Panc1 (cell line): ENCODE results near the gene IL22RA1. TPM values are rescaled to one million over a fixed set of nuclear protein-coding genes. Genes with fewer than 3 reads are reported as not detected.

Experiments used
- ATAC-seq: fragments of 200-7000 bp; cut with Tn5 transposase; 2 replicates; pipeline ENCODE4 v1.9.1; 2020; ENCODE audit warnings: mild to moderate bottlenecking, moderate library complexity
- BruUV-seq: library from RNA; stranded (reverse); fragments of 400-500 nt; replicated peaks from 2 replicates; lab custom pipeline; 2021; lab: Mats Ljungman, UMichigan
- CTCF ChIA-PET: fragments of 300-600 bp; sonication (Branson Sonifier 250); formaldehyde crosslinking; loops from one replicate; lab custom pipeline; 2022; ENCODE audit warnings: antibody characterized with exemption; lab: Charles Lee
- POLR2A ChIA-PET: fragments of 300-600 bp; sonication (Branson Sonifier 250); formaldehyde crosslinking; loops from one replicate; lab custom pipeline; 2022; ENCODE audit warnings: antibody characterized with exemption; lab: Charles Lee
- DNase-seq: peaks from one replicate; pipeline ENCODE4 v3.0.0-alpha.2; 2010; ENCODE audit warnings: low read depth, low spot score
- H3K27ac ChIP-seq: 2 replicates; pipeline ENCODE4 v1.5.1; 2011; ENCODE audit warnings: mild to moderate bottlenecking, low read length, inconsistent platforms
- H3K27me3 ChIP-seq: fragments of 200-500 bp; sonication (Bioruptor generic); 2 replicates; pipeline ENCODE4 v1.6.0; 2014; ENCODE audit warnings: low read length, inconsistent platforms; ENCODE audit not compliant: control insufficient read depth, insufficient read depth
- H3K36me3 ChIP-seq: fragments of 200-500 bp; sonication (Bioruptor generic); 2 replicates; pipeline ENCODE4 v1.5.1; 2014; ENCODE audit warnings: inconsistent platforms, mild to moderate bottlenecking, low read length, moderate library complexity; ENCODE audit not compliant: control insufficient read depth, insufficient read depth
- H3K4me1 ChIP-seq: 2 replicates; pipeline ENCODE4 v1.5.1; 2011; ENCODE audit warnings: inconsistent platforms, mild to moderate bottlenecking, low read length, moderate library complexity; ENCODE audit not compliant: control insufficient read depth, insufficient read depth
- H3K4me3 ChIP-seq, 2 experiments: 2 replicates each; pipeline ENCODE4 v1.5.1; 2011 to 2012; ENCODE audit warnings: low read depth in 2 of 2, low read length in 2 of 2, mild to moderate bottlenecking in 2 of 2, inconsistent platforms in 1 of 2, moderate library complexity in 1 of 2
- H3K9me3 ChIP-seq: fragments of 200-500 bp; sonication (Bioruptor generic); 2 replicates; pipeline ENCODE4 v1.5.1; 2014; ENCODE audit warnings: low read depth, mild to moderate bottlenecking, inconsistent platforms, low read length, moderate library complexity; ENCODE audit not compliant: control insufficient read depth, insufficient read depth
- CTCF ChIP-seq: fragments of 450-650 bp; IDR thresholded peaks from 2 replicates; pipeline ENCODE4 v1.5.1; 2017; ENCODE audit warnings: mild to moderate bottlenecking
- POLR2AphosphoS5 ChIP-seq: IDR thresholded peaks from 2 replicates; pipeline ENCODE4 v1.6.1; 2012; ENCODE audit warnings: mild to moderate bottlenecking, low read depth, low read length, moderate library complexity
- REST ChIP-seq, 2 experiments: IDR thresholded peaks; 2 replicates each; pipeline ENCODE4 v1.6.1; 2011 to 2012; ENCODE audit warnings: low read depth in 2 of 2, control low read depth in 1 of 2, low read length in 1 of 2, mild to moderate bottlenecking in 1 of 2, moderate library complexity in 1 of 2; ENCODE audit not compliant: insufficient read depth in 1 of 2
- SIN3A ChIP-seq: IDR thresholded peaks from 2 replicates; pipeline ENCODE4 v1.6.1; 2012; ENCODE audit warnings: low read depth, mild to moderate bottlenecking, low read length, moderate library complexity, borderline replicate concordance; ENCODE audit not compliant: insufficient read depth
- TCF7L2 ChIP-seq: IDR thresholded peaks from 2 replicates; pipeline ENCODE4 v1.6.1; 2011; ENCODE audit warnings: mild to moderate bottlenecking, low read depth, low read length, inconsistent platforms
- in situ Hi-C: cut with HindIII; loops from 2 replicates; pipeline ENCODE4 v1.10.0; 2016; ENCODE audit warnings: low sequenced_read_pairs, low pct_unique_long_range_greater_than_20kb
- intact Hi-C: fragments of 100-400 bp; cut with micrococcal nuclease; formaldehyde crosslinking; loops from one replicate; pipeline ENCODE4 v1.10.0; 2022; ENCODE audit not compliant: unreplicated experiment
- total RNA-seq: library from RNA; stranded (reverse); gene quantifications from one replicate; pipeline ENCODE4 v1.2.1, GENCODE V29; 2021; ENCODE audit not compliant: unreplicated experiment

The IL22RA1 gene
- total RNA-seq, 1 experiment from 2014 or later = 1.1 TPM

GRCh38 chr1:24075590-24075854, 67.4 kb downstream of the IL22RA1 start:
- BruUV-seq = no TSS peak
- POLR2A ChIA-PET = no interaction called here
- no peak for DNase-seq
- TF ChIP-seq TCF7L2 (no peak), CTCF (no peak), POLR2AphosphoS5 (no peak), REST (IDR thresholded peaks at IDR 0.05; ENCODE audit: insufficient read depth in 1 of 2, low read depth in 2 of 2, low read length in 1 of 2) (no peak)
- intact Hi-C loops = no loop called here
- H3K27ac ChIP-seq = no peak overlapping the region
- no peak overlapping the region for H3K4me3 ChIP-seq
- H3K27me3 ChIP-seq = no peaks in the 10 kb centered on the region
- H3K4me1 ChIP-seq = peaks cover 8% of the 10 kb centered on the region; the same call in 1 of the 2 replicates
- ATAC-seq = no peak
- H3K36me3 ChIP-seq = no peaks in the 10 kb centered on the region
- no peaks in the 10 kb centered on the region for H3K9me3 ChIP-seq
- CTCF ChIA-PET = interaction anchor here (1.2 kb wide), 1 partner anchor 75 kb away, joined by 5 read pairs; no protein-coding TSS in a partner anchor
- in situ Hi-C loops = no loop called here

GRCh38 chr1:24074817-24075589, 67.9 kb downstream of the IL22RA1 start:
- DNase-seq (no peak), ATAC-seq (no peak)
- Histone ChIP-seq H3K27me3 (no peaks in the 10 kb centered on the region), H3K4me3 (no peak overlapping the region), H3K27ac (no peak overlapping the region), H3K4me1 (peaks cover 8% of the 10 kb centered on the region; the same call in 1 of the 2 replicates), H3K9me3 (no peaks in the 10 kb centered on the region), H3K36me3 (no peaks in the 10 kb centered on the region)
- CTCF ChIA-PET = interaction anchor here (0.8 to 1.2 kb wide), 3 partner anchors 38 to 316 kb away, joined by 3 to 5 read pairs (median 3); no protein-coding TSS in a partner anchor
- TF ChIP-seq POLR2AphosphoS5 (no peak), SIN3A (no peak), REST (IDR thresholded peaks at IDR 0.05; ENCODE audit: insufficient read depth in 1 of 2, low read depth in 2 of 2, low read length in 1 of 2) (no peak), CTCF (no peak; the same call in 1 of the 2 replicates), TCF7L2 (no peak)
- intact Hi-C loops = loop anchor here (5.0 kb wide), 3 partner anchors 37 to 317 kb away; partner anchors contain the start of gene MYOM3
- POLR2A ChIA-PET = interaction anchor here (0.6 kb wide), 1 partner anchor 127 kb away, joined by 3 read pairs; no protein-coding TSS in a partner anchor
- in situ Hi-C loops = no loop called here
- BruUV-seq = no TSS peak
